ENCODE measurements around the gene UHRF2.

UHRF2 gene

DNA sequence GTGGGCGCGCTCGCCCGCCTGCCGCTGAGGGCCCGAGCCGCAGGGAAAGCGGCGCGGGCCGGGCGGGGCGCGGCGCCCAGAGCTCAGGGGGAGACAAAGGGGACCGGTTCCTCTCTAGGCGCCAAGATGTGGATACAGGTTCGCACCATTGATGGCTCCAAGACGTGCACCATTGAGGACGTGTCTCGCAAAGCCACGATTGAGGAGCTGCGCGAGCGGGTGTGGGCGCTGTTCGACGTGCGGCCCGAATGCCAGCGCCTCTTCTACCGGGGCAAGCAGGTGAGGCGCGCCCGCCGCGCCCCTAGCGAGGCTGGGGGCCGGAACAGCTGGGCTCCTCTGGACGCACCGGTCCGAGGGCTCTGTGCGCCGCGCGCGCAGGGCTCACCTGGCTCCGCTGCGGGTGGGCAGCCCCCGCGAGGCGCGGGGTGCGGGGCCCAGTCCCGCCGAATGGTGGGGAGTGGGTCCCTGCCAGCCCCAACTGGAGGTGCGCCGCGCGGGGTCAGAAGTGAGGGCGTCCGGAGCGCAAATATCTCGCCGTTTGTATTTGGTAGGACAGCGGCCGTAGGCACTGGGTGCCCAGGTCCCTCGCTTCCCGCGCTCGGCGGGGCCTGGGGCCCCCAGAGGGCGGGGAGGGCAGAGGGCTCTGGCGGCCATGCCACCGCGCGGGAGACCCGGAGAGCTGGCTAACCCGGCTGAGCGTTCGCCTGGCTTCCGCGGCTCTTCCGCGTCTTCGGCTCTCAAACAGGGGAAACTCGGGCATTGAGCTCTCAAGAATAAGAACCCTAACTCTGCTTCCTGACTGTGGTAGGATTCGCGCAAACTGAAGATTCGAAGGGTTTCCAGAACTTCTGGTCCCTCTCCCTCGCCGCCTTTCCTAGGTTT, 607 bp downstream of the UHRF2 start:
- TF ChIP-seq, protein P1, sequence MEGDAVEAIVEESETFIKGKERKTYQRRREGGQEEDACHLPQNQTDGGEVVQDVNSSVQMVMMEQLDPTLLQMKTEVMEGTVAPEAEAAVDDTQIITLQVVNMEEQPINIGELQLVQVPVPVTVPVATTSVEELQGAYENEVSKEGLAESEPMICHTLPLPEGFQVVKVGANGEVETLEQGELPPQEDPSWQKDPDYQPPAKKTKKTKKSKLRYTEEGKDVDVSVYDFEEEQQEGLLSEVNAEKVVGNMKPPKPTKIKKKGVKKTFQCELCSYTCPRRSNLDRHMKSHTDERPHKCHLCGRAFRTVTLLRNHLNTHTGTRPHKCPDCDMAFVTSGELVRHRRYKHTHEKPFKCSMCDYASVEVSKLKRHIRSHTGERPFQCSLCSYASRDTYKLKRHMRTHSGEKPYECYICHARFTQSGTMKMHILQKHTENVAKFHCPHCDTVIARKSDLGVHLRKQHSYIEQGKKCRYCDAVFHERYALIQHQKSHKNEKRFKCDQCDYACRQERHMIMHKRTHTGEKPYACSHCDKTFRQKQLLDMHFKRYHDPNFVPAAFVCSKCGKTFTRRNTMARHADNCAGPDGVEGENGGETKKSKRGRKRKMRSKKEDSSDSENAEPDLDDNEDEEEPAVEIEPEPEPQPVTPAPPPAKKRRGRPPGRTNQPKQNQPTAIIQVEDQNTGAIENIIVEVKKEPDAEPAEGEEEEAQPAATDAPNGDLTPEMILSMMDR (IDR thresholded peaks at IDR 0.05; ENCODE audit: extremely low read depth, missing control alignments): no peak
- DNase-seq (ENCODE audit: low spot score): peak; percentile 21

DNA sequence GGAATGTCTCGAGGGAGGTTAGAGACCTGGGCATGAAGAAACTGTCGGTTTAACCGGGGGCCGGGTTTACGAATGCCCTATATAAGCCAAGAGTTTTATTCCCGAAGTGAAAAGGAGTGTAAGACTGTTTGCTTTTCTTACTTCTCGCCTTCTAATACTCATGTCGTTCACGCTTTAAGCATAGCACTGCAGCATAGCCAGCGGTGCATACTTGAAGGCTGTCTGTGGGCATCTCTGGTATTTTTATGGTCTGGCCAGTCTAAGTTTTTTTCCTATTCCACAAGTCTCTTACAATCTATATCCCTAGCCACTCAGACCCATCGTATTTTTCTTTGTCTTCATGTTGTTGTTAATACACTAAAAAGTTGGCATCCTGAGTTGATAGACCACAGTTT, 1.2 kb downstream of the UHRF2 start:
- TF ChIP-seq, protein P1 (IDR thresholded peaks at IDR 0.05; ENCODE audit: extremely low read depth, missing control alignments): no peak
- no peak for DNase-seq (ENCODE audit: low spot score)

DNA sequence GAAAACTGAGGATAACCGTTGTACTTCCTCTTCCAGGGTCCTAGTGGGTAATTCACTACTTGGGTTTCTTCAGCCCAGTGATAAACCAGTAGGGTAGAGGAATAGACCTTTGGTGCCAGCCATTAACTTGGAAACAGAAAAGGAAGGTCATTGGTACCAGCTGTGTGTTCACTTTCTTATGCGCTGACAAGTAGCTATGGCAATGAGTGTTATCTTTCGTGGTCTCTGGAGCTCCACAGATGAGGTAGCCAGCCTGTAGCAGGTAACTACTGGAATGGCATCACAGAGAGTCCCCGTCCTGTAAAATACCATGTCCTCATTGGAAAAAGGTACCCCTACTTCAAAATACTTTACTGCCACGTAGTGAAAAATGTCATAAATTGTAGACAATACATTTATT, 2.3 kb downstream of the UHRF2 start:
- no peak for DNase-seq (ENCODE audit: low spot score)
- TF ChIP-seq, protein P1 (IDR thresholded peaks at IDR 0.05; ENCODE audit: extremely low read depth, missing control alignments): no peak

DNA sequence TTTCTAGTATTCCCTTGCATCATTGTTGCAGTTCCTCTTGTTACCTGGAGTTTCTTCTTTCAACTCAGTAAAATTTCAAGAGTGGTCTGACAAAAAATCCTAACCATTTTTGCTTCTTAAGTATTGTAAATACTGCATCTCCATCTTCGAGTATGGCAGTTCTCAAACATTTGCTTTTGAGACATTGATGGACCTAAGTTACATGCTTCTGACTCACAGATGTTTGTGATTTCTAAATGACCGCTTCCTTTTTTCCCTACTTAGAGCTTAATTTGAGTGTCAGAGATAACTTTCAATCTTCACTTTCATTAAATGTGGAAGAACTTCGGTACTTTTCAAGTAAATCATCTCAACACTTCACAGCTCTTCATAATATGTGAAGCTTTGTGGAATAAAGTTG, 4.2 kb downstream of the UHRF2 start:
- TF ChIP-seq, protein P1 (IDR thresholded peaks at IDR 0.05; ENCODE audit: extremely low read depth, missing control alignments): no peak
- DNase-seq (ENCODE audit: low spot score): peak; percentile 39

DNA sequence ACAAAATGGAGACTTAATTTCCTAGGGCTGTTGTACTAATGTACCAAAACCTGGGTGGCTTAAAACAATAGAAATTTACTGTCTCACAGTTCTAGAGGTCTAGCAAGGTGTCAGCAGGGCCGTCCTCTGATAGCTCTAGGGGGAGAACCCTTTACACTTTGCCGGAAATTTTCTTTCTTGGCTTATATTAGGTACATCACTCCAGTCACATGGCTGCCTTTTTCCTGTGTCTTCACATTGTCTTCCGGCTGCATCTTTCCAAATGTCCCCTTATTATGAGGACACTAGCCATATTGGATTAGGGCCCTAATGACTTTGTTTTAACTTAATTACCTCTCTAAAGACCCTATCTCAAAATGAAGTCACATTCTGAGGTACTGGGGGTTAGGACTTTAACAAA, 5.8 kb downstream of the UHRF2 start:
- no peak for DNase-seq (ENCODE audit: low spot score)
- TF ChIP-seq, protein P1 (IDR thresholded peaks at IDR 0.05; ENCODE audit: extremely low read depth, missing control alignments): no peak

DNA sequence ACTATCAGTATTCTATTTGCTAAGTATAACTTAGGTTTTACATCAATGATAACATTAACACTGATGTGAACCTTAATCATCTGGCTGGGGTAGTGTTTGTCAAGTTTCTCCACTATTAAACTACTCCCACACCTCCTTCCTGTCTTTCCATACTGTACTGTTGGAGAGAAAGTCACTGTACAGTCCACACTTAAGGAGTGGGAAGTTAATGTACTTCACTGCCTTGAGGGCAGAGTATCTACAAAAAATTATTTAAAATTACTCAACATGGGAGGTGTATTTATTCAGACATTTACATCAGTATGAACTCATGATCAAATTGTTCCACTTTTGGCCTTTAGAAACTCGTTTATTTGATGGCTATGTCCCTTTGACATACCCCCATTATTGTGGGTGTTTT, 11.9 kb downstream of the UHRF2 start:
- TF ChIP-seq, protein P1 (IDR thresholded peaks at IDR 0.05; ENCODE audit: extremely low read depth, missing control alignments): no peak
- DNase-seq (ENCODE audit: low spot score): no peak

DNA sequence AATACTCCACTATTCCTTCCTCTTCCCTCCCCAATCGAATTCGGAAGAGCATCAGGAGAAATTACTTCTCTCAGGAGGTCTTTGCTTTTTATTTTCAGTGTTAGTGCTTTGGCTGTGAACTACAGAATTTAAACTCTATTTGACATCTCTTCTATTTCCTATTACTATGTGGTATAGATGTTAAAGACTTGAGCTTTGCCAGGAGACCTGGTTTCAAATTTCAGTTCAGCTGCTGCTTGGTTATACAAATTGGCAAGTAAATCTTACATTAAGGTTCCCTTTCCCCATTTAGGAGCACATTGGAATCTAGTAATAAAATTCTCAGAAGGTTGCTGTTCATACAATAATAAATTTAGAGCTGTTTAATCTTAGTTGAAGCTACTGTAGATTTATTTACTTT, 13.1 kb downstream of the UHRF2 start:
- DNase-seq (ENCODE audit: low spot score): no peak

More for the DNA sequence above, 13.1 kb downstream of the UHRF2 start:
- TF ChIP-seq, protein P1 (IDR thresholded peaks at IDR 0.05; ENCODE audit: extremely low read depth, missing control alignments): no peak
